HuH-7.5 (cell line): Measurements from ENCODE around the gene AKR1D1.

Source experiments
- DNase-seq: peaks from one replicate; pipeline ENCODE4 v3.0.0; 2011; ENCODE audit warnings: low spot score

Gene AKR1D1

GRCh38 chr7:138166681-138167080 lies 90.4 kb downstream of the AKR1D1 start:
- no peak for DNase-seq

GRCh38 chr7:138167222-138167621 lies 91.0 kb downstream of the AKR1D1 start:
- no peak for DNase-seq

GRCh38 chr7:138167869-138168296 lies 91.6 kb downstream of the AKR1D1 start:
- DNase-seq: no peak
